HG02938 (cell line): ENCODE measurements around the gene RBM23.
"Not testable (repeated sequence)": the region's sequence is repeated elsewhere in the genome, so short reads cannot be mapped to it uniquely, and the experiment has no call there.

Source experiments
- ATAC-seq: cut with Tn5 transposase; IDR thresholded peaks from one replicate; pipeline ENCODE4 v1.9.1; 2021; ENCODE audit warnings: mild to moderate bottlenecking, moderate library complexity; ENCODE audit not compliant: unreplicated experiment

Gene RBM23

DNA sequence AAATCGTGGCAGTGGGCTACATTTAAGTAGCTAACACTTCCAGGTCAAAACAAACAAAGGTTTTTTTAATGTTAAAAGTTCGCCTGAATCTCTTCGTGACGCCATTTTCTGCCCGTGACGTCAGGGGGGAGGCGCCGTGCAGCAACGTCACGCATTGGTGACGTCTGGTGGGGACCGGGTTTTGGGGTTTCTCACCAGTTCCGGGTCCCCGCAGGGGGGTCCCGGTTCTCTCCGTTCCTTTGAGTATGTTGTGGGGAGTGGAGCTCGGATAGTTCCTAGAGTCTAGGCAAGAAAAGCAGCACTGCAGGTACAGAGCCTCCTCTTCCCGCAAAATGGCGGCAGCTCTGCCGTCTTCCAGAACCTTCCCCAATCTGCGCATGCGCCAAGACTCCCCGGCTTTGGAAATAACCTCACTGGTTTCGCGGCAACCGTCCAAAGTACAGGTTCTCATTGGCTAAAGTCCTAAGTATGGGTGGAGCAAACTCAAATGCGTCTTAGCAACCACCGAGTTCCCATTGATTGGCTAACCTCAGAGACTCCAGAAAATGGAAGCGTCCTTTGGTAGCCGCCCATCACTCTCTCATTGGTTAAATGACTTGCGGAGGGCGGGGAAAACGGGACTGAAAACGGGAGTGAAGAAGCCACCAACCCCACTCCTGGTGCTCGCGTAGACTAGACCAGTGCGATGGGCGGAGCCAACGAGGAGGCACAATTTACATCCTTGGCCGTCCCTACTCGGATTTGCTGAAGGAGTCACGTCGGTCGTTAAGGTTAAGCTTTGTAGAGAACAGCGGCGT is at the start of gene RBM23:
RBM23 (minus strand) TSS at position 346 of the 797 bp plus-strand sequence.
- peak; percentile 86 for ATAC-seq

DNA sequence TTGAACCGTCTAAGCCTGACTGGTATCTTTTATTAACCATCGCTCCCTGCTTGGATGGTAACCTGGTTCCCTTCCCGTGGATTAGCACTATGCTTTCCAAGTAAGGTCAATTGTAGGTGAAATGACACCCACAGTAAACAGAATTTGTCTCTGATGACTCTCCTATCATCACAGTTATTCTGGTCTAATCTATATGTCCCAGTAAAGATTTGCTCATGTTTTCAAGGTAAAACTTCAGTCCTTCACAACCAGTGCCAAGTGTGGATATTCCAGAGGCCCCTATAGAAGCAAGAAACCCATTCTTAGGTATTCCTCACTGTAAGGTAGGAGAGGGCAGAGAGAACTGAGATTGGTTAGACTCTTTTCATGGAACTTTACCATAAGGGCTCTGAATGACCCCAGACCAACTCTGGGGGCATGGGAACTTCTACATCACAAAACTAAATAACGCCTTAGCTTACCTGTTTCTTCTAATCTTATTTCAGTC is 47.9 kb upstream of the RBM23 start:
- ATAC-seq: no peak

DNA sequence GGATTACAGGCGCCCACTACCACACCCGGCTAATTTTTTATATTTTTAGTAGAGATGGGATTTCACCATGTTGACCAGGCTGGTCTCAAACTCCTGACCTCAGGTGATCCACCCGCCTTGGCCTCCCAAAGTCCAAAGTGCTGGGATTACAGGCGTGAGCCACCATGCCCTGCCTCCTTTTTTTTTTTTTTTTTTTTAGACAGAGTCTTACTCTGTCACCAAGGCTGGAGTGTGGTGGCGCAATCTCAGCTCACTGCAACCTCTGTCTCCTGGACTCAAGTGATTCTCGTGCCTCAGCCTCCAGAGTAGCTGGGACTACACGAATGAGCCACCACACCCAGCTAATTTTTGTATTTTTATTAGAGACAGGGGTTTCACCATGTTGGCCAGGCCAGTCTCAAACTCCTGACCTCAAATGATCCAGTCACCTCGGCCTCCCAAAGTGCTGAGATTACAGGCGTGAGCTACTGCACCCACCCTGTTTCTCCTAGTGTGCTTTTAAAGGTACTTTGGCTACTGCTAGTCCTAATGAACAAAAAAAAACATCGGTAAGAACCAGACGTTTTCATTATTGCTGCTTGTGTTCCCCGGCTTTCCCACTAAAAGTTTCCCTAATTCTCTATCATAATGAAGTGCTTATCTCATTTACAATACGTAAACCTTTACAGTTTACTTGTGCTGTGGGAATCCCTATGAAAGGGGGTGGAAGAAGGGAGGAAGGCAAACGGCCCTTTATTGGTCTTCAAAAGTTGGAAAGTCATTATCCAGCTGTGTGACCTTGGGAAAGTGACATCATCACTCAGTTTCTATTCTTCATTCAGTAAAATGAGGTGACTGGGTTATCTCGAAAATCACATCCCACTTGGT is 47.2 kb upstream of the RBM23 start:
- ATAC-seq: not testable (repeated sequence)

GRCh38 chr14:22962061-22962676 is 43.2 kb upstream of the RBM23 start:
- no peak for ATAC-seq

DNA sequence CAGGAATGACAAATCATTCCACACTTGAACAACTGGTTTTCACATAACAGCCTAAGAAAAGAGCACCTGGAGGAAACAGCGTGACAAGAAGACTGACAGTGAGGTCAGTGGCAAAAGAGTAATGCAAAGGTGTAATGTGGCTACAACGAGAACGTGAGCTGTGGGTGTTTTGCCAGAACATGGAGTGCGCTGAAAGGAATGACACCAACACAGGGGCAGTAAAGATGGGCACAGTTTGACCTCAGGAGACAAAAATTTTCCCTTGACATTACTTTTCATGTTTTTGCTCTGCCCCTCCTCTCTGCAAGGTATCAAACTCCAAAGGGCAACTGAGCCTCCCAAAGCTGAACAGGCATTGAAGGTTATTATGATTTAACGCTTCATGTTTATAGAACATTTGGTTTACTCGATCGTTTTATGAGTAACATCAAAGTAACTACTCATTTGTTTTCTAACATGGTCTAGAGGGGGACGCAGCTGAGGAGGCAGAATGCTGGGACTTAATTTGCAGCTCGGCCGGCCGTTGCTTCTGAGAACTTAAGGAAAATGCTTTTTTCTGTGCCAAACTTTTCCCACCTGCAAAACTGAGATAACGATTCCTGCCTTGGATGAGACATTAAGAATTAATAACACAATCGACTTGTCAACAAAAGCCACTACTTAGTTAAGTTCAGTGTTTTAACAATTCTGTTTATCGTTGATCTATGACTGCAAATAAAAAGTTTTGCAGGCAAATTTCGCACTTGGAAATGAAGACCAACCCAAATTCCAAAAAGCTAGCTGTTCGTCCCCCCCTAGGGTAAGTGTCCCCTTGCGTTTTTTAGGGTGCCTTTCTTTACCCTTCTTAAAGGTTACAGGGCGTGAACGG is 37.0 kb upstream of the RBM23 start:
- ATAC-seq: no peak

DNA sequence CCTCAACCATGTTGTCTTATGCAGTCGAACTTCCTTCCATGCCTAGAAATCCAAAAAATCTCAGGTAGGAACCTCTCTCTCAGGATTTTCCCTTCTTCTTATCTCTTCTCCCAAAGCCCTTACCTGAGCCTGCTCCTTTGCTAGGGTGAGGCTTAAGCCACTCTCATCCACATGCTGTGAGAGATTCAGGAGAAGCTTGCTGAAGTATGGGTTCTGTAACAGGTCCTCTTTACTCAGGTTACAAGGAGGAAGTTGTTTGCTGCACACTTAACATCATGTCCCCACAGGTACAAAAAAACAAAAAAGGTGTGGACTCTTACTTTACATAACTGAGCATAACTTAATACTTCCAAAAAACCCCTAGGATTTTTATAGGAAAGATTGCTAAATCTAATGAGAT is 33.5 kb upstream of the RBM23 start:
- ATAC-seq: no peak

DNA sequence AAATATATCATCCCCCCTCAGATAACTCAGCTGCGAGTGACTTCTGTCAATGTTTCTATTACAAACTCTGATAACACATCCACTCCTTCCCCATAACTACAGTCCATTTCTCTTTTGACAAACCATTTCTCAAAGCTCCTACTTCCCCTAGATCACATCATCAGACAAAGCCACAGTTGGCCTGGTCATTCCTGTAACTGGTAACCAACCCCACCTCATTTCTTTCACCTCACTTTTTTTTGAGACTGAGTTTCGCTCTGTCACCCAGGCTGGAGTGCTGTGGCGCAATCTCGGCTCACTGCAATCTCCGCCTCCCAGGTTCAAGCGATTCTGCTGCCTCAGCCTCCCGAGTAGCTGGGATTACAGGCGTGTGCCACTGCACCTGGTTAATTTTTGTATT is 32.8 kb upstream of the RBM23 start:
- not testable (repeated sequence) for ATAC-seq

- no peak for ATAC-seq
These were observed 26.7 kb upstream of the RBM23 start for GRCh38 chr14:22945642-22946041.

DNA sequence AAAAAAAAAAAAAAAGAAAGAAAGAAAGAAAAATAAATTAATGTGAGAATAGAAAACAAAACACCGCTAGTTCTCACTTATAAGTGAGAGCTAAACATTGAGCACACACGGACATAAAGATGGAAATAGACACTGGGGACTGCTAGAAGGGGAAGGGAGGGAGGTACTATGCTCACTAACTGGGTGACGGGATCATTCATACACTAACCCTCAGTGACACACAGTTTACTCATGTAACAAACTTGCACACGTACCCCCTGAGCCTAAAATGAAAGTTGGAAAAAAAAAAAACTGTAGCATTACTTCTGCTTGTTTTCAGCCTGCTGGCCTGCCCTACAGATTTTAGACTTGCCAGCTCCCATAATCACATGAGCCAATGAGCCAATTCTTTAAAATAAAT is 20.7 kb upstream of the RBM23 start:
- no peak for ATAC-seq

DNA sequence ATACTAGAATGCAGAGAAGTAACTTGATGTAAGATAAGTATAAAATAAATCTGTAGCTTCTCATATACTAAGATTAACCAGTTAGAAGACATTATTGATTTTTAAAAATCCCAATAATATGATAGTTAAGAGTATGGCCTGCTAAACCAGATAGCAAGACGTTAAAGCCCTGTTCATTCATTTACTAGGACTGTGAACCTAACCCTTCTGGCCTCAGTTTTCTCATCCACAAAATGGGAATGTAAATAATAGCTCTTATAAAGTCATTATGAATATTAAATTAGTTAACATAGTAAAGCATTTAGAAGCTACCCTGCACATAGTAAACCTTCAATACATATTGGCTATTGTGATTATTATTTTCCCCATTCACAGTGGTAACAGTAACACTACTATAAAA is 16.2 kb upstream of the RBM23 start:
- no peak for ATAC-seq

- no peak for ATAC-seq
These were observed 13.2 kb upstream of the RBM23 start for GRCh38 chr14:22932146-22932545.

GRCh38 chr14:22929961-22930364 is 11.0 kb upstream of the RBM23 start:
- ATAC-seq: no peak

GRCh38 chr14:22929104-22929960 is 10.4 kb upstream of the RBM23 start, which contains the start of gene PRMT5:
TSS of gene PRMT5 (minus strand) at chr14:22929376. CDS start at chr14:22929361, 15 bp downstream.
- ATAC-seq: peak; percentile 94

DNA sequence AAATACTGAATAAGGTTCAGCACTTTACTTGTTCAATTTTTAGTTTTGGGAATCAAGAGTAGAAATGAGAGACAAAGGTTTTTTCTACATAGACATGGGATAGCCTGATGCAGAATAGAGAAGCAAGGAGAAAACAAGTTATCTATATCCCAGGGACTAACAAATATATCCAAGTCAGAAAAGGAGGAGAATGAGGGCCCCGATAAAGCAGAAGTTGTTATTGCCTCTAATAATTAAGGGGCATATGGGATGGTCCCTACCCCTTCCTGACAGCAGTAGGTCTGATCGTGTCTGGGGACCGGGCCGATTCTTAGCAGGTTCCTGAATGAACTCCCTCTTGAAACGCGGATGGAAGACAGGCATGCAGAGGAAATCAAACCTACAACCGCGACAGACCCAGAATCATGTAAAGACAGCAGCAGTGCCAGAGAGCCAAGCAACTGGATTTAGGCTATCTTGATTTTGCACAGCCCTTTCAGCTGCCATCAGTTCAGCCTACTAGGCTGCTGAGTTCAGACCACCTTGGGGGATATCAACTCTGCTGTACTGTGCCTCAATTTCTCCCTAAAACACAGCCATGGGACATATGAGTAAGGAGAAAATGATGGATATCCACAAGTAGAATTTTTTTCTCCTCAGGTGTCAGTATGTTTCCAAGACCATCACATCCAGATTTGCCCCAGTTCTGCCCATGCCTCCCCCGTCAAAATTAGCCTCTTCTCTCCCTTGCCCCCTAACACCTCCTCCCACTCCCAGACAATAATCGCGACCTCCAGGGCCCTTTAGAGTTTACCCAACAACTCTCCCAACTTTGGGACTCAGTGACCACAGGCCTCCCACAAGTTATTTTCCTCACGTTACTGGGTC is 9.5 kb upstream of the RBM23 start:
- ATAC-seq: no peak

GRCh38 chr14:22926316-22926715 is 7.4 kb upstream of the RBM23 start:
- no peak for ATAC-seq

DNA sequence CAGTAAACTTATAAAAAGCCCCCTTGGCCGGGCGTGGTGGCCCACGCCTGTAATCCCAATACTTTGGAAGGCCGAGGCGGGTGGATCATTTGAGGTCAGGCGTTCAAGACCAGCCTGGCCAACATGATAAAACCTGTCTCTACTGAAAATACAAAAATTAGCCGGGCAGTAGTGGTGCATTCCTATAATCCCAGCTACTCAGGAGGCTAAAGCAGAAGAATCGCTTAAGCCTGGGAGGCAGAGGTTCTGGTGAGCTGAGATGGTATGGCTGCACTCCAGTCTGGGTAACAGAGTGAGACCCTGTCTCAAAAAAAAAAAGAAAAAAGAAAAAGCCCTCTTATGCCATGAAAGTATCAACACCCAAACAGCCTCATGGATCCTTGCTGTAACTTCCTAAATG is 6.6 kb upstream of the RBM23 start:
- no peak for ATAC-seq

GRCh38 chr14:22923746-22924145 is 4.8 kb upstream of the RBM23 start:
- no peak for ATAC-seq

DNA sequence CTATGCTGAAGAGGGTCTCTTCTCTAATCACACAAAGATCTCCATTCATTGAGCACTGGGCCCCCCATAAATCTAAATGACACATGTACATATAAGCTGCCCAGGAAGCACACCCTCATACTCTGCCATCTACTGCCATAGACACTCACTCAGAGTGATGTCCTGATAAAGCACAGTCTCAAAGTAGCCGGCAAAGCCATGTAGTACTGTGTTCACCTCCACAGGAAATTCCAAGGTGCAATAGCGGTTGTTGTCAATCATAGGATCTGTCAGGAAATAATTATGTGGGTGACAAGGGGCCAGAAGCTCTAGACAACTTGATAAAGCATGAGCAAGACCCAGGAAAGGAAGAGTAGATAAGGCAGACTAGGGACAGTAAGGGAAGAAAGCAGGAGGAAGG is 3.3 kb upstream of the RBM23 start:
- ATAC-seq: no peak

DNA sequence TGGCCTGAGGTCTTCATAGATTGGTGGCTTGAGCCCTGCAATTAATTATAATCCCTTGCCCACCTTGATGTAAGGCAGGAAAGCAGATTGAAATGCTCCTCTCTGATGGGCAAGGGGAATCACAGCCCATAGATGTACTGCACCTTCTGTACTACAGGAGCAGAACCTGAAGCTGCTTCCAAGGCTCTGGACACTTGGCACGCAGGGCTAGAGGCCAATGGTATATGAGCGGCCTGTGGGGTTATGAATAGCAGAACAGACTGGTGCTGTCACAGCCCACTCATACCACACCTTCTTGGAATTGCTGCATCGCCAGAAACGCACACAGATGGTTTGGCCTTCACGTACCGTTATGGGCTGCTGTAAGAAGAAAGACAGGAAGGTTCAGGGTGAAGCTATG is 1.7 kb upstream of the RBM23 start:
- no peak for ATAC-seq
